Right atrium auricular region (tissue), 2 donors: ENCODE measurements around the gene OSBPL6. TPM values are rescaled to one million over a fixed set of nuclear protein-coding genes. Genes with fewer than 3 reads are reported as not detected.

ENCODE experiments used
- DNase-seq: peaks from one replicate; pipeline ENCODE4 v3.0.0-alpha.2; 2019; ENCODE audit warnings: low spot score
- H3K27ac ChIP-seq, 2 donors: fragments of 200-600 bp; sonication (generic); 1 replicate in 1 of 2; 2 replicates in 1 of 2; pipeline ENCODE4 v1.5.1; 2016 to 2019
- H3K27me3 ChIP-seq, 2 donors: fragments of 200-600 bp; sonication (generic); one replicate each; pipeline versions ENCODE4 v1.5.1 to v1.6.0; 2017 to 2019
- H3K36me3 ChIP-seq: fragments of 200-600 bp; sonication (generic); one replicate; pipeline ENCODE4 v1.5.1; 2016
- H3K4me1 ChIP-seq, 2 donors: fragments of 200-600 bp; sonication (generic); one replicate each; pipeline versions ENCODE4 v1.5.1 to v1.6.0; 2017 to 2019
- H3K4me3 ChIP-seq, 2 donors: fragments of 200-600 bp; sonication (generic); 1 replicate in 1 of 2; 2 replicates in 1 of 2; pipeline ENCODE4 v1.5.1; 2017 to 2019; ENCODE audit warnings: mild to moderate bottlenecking in 1 of 2, moderate library complexity in 1 of 2
- H3K9me3 ChIP-seq, 2 donors: fragments of 200-600 bp; sonication (generic); one replicate each; pipeline ENCODE4 v1.5.1; 2019
- total RNA-seq, 2 donors: library from RNA; depleted of rRNA; stranded (reverse); fragments of >200 nt; gene quantifications; one replicate each; pipeline ENCODE4 v1.1.0, GENCODE V29; 2016
- TF ChIP-seq, protein P1 (sequence below), 2 donors: fragments of 200-600 bp; sonication (generic); IDR thresholded peaks; one replicate each; pipeline ENCODE4 v1.5.1; 2019; ENCODE audit warnings: antibody characterized with exemption in 2 of 2

Gene OSBPL6
- total RNA-seq, 2 donors from 2014 or later, result 4.8 to 11.5 TPM

DNA sequence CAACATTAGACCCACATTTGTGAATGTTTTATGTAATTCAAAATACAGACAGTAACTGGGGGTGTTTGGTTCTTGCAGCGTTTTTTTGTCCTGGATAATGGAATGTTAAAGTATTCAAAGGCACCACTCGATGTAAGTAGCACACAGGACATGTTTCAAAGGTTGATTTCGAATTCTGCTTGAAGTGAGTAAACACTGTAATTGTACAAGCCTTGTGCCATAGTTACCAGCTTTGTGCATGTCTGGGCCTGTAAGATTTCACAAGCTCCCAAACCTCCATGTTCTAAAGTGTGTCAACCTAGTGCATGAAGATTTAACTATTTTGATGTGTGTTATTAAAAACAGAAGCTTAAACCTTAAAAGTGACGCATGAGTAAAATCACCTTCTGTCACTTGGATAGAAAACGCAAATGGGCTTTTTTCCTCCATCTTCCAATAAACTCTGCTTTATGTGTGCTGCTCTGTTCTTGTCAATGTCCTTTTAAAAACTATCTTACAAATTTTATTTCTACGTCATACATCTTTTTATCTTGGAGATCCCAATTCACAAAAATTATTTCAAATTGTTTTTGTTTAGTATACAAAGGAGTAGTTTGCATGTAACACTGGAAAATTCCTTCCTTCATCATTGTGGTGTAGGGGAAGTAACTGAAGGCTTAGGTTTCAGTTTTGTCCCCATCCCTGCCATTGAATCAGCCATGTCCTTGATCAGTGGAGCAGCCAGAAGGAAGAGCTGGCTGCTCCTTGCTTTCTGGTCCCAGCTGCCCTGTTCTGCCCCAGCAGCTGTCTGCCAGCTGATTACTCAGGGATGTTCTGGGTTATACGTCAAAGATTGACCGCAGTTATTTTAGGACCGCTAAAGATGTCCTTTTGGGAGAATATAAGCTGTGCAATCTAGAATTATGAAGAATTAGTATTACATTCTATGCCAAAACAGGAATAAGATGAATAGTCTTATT is 137.4 kb downstream of the OSBPL6 start:
- TF ChIP-seq, protein P1, sequence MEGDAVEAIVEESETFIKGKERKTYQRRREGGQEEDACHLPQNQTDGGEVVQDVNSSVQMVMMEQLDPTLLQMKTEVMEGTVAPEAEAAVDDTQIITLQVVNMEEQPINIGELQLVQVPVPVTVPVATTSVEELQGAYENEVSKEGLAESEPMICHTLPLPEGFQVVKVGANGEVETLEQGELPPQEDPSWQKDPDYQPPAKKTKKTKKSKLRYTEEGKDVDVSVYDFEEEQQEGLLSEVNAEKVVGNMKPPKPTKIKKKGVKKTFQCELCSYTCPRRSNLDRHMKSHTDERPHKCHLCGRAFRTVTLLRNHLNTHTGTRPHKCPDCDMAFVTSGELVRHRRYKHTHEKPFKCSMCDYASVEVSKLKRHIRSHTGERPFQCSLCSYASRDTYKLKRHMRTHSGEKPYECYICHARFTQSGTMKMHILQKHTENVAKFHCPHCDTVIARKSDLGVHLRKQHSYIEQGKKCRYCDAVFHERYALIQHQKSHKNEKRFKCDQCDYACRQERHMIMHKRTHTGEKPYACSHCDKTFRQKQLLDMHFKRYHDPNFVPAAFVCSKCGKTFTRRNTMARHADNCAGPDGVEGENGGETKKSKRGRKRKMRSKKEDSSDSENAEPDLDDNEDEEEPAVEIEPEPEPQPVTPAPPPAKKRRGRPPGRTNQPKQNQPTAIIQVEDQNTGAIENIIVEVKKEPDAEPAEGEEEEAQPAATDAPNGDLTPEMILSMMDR (IDR thresholded peaks at IDR 0.05), result no peak
- Histone ChIP-seq H3K4me3 (no peak overlapping the region), H3K27ac (no peak overlapping the region), H3K36me3 (peaks cover 15% of the 10 kb centered on the region), H3K4me1 (no peaks in the 10 kb centered on the region), H3K9me3 (no peaks in the 10 kb centered on the region), H3K27me3 (no peaks in the 10 kb centered on the region)
- DNase-seq, result no peak

DNA sequence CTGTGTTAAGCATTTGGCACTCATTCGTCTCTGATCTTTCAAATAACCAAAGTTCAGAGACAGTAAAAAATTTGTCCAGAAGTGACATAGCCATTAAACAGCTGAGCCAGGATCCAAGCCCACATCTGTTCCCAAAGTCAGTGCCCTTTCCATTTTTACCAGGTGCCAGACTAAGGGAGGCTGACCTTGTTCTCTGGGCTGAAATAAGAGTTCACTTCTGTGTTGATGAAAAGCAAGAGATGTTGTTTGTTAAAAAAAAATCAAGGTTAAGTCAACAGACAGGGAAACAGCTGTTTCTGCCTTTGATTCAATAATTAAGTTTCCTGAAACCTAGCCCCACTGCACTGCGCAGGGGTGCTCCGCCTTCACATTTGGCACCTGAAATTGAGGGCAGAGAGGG is 139.5 kb downstream of the OSBPL6 start:
- Histone ChIP-seq H3K4me3 (no peak overlapping the region), H3K4me1 (no peaks in the 10 kb centered on the region), H3K36me3 (peaks cover 16% of the 10 kb centered on the region), H3K9me3 (no peaks in the 10 kb centered on the region), H3K27me3 (no peaks in the 10 kb centered on the region), H3K27ac (no peak overlapping the region)
- DNase-seq, result no peak
- TF ChIP-seq, protein P1 (IDR thresholded peaks at IDR 0.05), result no peak

DNA sequence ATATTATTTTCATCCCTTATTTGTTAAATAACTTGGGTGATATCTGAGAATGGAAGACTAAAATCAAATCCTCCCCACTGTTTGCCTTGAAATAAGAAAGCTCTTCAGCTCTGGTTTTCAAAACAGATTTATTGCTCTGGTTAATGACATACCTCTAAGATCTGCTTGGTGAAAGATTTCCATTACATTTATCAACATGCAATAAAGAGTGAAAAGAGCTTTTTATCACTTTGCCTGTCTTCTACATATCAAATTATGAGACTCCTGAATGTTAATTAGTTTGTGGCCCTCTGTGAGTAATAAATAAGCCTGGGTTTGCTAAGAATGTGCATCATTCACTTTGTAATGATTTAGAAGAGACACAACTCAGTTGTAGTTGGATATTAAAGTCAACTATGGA is 140.9 kb downstream of the OSBPL6 start:
- Histone ChIP-seq H3K9me3 (no peaks in the 10 kb centered on the region), H3K27ac (no peak overlapping the region), H3K4me1 (no peaks in the 10 kb centered on the region), H3K36me3 (peaks cover 17% of the 10 kb centered on the region), H3K4me3 (no peak overlapping the region), H3K27me3 (no peaks in the 10 kb centered on the region)
- TF ChIP-seq, protein P1 (IDR thresholded peaks at IDR 0.05), result no peak
- DNase-seq, result no peak

DNA sequence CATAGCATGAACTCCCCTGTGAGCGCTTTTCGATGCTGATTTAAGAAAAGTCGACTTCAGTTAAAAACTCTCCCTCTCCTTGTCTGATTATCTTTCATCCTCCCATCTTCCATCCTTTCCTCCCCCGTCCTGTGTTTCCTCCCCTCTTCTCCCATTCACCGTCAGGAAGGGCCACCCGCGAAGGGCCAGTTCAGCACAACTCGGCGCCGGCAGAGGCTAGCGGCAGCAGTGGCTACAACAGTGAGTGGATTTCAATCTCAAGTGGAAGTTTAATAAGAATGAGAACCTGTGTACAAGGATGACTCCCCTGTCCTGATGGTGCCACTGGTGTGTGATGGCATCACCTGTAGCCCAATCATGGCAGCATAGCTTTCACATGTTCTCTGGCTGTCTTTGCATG is 149.8 kb downstream of the OSBPL6 start:
- H3K27ac ChIP-seq, result no peak overlapping the region
- no peak overlapping the region for H3K4me3 ChIP-seq
- peaks cover 15% of the 10 kb centered on the region for H3K36me3 ChIP-seq
- H3K9me3 ChIP-seq, result no peaks in the 10 kb centered on the region
- TF ChIP-seq, protein P1 (IDR thresholded peaks at IDR 0.05), result no peak
- no peaks in the 10 kb centered on the region for H3K27me3 ChIP-seq
- H3K4me1 ChIP-seq, result no peaks in the 10 kb centered on the region
- no peak for DNase-seq

DNA sequence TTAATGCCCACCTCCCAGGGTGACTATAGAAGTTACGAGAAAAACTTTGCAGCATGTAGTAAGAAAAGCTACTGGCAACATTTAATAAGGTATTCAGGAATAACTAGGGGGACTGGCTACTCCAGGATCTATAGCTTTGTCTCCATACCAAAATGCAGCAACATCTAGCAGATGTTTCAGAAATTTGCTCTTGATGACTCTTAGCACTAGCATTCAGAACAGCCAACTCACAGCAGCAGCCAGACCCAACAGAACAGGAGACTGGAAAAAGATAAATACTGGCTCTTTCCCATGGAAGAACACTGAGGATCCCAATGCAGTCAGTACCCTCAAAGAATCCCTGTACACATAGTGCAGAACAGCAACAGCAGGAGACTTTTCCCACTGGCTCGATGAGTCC is 151.6 kb downstream of the OSBPL6 start:
- H3K4me3 ChIP-seq, result no peak overlapping the region
- peaks cover 10% of the 10 kb centered on the region for H3K36me3 ChIP-seq
- no peaks in the 10 kb centered on the region for H3K27me3 ChIP-seq
- no peak overlapping the region for H3K27ac ChIP-seq
- no peak for DNase-seq
- no peaks in the 10 kb centered on the region for H3K9me3 ChIP-seq
- H3K4me1 ChIP-seq, result no peaks in the 10 kb centered on the region
- TF ChIP-seq, protein P1 (IDR thresholded peaks at IDR 0.05), result no peak
